ENCODE measurements around the gene AAR2. TPM values are rescaled to one million over a fixed set of nuclear protein-coding genes. Genes with fewer than 3 reads are reported as not detected.
A peak's percentile ranks its signal among the peaks of the same experiment; 100 is the strongest.

AAR2 gene
- total RNA-seq, 1 experiment from 2014 or later, result 60.0 TPM

DNA sequence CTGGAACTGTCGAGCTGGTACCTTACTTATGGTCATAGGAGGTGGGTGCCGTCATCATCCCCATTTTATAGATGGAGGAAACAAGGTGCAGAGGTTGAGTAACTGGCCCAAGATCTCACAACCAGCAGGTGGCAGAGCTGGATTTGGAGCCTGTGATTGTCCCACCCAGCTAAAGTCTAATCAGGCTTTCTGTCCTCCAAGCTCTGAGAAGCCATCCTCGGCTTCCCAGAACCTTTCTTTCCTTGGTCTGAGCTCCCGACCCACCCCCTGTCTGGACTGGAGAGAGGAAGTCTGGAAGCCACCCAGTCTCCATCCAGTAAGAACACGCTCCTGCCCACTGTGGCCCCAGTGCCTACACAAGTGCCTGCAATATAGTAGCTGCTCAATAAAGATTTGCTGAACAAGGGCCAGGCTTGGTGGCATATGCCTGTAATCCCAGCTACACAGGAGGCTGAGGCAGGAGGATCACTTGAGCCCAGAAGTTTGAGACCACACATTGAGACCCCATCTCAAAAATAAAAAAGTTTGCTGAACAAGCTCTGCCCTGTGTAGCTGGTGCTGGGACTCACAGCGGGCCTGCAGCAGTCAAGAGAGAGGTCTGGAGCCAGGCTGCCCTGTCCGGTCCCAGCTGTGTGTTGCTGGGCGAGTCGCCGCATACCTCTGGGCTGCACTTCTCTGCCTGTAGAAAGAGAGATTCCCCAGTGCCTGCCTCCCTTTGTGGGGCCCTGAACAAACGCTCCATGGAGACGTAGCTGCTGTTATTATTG lies 37.3 kb downstream of the AAR2 start:
- DNase-seq, result peak; percentile 56 to 58
- TF ChIP-seq, protein P1, sequence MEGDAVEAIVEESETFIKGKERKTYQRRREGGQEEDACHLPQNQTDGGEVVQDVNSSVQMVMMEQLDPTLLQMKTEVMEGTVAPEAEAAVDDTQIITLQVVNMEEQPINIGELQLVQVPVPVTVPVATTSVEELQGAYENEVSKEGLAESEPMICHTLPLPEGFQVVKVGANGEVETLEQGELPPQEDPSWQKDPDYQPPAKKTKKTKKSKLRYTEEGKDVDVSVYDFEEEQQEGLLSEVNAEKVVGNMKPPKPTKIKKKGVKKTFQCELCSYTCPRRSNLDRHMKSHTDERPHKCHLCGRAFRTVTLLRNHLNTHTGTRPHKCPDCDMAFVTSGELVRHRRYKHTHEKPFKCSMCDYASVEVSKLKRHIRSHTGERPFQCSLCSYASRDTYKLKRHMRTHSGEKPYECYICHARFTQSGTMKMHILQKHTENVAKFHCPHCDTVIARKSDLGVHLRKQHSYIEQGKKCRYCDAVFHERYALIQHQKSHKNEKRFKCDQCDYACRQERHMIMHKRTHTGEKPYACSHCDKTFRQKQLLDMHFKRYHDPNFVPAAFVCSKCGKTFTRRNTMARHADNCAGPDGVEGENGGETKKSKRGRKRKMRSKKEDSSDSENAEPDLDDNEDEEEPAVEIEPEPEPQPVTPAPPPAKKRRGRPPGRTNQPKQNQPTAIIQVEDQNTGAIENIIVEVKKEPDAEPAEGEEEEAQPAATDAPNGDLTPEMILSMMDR (IDR thresholded peaks at IDR 0.05; ENCODE audit: insufficient read depth in 1 of 2, low read depth in 1 of 2, low read length in 1 of 2, severe bottlenecking in 1 of 2, unreplicated experiment in 1 of 2), result peak; percentile 57 to 70
- no peaks in the 10 kb centered on the region for H3K4me1 Mint-ChIP-seq (ENCODE audit: low read depth, unreplicated experiment)
- no peaks in the 10 kb centered on the region for H3K9me3 Mint-ChIP-seq (ENCODE audit: unreplicated experiment)
- H3K27me3 ChIP-seq (replicated peaks; ENCODE audit: control insufficient read depth, insufficient read depth, low read length), result no peaks in the 10 kb centered on the region; the same call in 1 of the 2 replicates
- peaks cover 14% of the 10 kb centered on the region for H3K27me3 Mint-ChIP-seq (ENCODE audit: insufficient read depth, unreplicated experiment)
- no peak overlapping the region for H3K4me3 Mint-ChIP-seq (ENCODE audit: unreplicated experiment)
- H3K36me3 Mint-ChIP-seq (ENCODE audit: insufficient read depth, unreplicated experiment), result no peaks in the 10 kb centered on the region
- no peak overlapping the region for H3K4me3 ChIP-seq (ENCODE audit: low read depth, low read length)
- intact Hi-C loops (cut with micrococcal nuclease; ENCODE audit: unreplicated experiment), result loop anchor here (1.0 to 5.0 kb wide), 2 partner anchors 124 to 166 kb away; no protein-coding TSS in a partner anchor
- H3K9me3 ChIP-seq, result no peaks in the 10 kb centered on the region
- no TSS peak for BruUV-seq (replicated peaks)
- POLR2A ChIA-PET, result interaction anchor here (0.5 kb wide), 1 partner anchor 13 kb away, joined by 8 read pairs; no protein-coding TSS in a partner anchor
- no peaks in the 10 kb centered on the region for H3K36me3 ChIP-seq (ENCODE audit: control insufficient read depth, insufficient read depth, low read length)
- H3K27ac Mint-ChIP-seq (ENCODE audit: unreplicated experiment), result no peak overlapping the region
- CTCF ChIA-PET, result interaction anchor here (0.7 to 4.7 kb wide), 9 partner anchors 12 to 281 kb away, joined by 3 to 59 read pairs (median 5); no protein-coding TSS in a partner anchor
- no peaks in the 10 kb centered on the region for H3K4me1 ChIP-seq

DNA sequence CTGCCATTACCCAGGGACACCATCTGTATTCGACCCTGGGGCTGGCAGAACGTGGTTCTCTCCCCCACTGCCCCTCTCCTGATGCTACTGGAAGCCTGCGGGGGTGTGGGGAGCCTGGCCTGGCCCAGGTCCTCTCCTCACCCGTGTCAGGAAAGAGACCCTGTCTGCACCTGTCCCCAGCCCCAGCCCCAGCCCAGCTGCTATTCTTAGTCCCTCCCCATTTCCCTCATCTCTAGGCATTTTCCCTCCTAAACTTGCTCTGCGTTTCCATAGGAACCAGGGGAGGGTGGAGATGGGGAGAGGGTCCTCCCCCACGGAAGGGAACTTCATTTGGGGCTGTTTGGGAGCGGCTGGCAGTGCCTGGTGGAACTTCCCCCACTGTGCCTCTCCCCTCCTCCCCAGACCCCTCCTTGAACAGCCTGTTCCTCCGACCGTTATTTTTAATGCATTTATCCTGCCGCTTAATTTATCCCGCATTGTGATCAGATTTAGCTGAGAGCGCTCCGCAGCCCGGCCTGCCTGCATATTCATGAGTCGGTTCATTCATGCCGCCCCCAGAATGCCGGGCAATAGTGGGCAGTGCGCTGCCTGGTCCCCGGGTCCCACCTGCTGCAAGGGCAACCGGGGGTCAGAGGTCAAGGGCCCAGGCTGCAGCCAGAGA lies 38.0 kb downstream of the AAR2 start:
- Mint-ChIP-seq H3K27me3 (ENCODE audit: insufficient read depth, unreplicated experiment) (peaks cover 14% of the 10 kb centered on the region), H3K36me3 (ENCODE audit: insufficient read depth, unreplicated experiment) (no peaks in the 10 kb centered on the region), H3K9me3 (ENCODE audit: unreplicated experiment) (no peaks in the 10 kb centered on the region), H3K27ac (ENCODE audit: unreplicated experiment) (no peak overlapping the region), H3K4me1 (ENCODE audit: low read depth, unreplicated experiment) (no peaks in the 10 kb centered on the region), H3K4me3 (ENCODE audit: unreplicated experiment) (no peak overlapping the region)
- Histone ChIP-seq H3K4me3 (ENCODE audit: low read depth, low read length) (no peak overlapping the region), H3K27me3 (replicated peaks; ENCODE audit: control insufficient read depth, insufficient read depth, low read length) (no peaks in the 10 kb centered on the region; the same call in 1 of the 2 replicates), H3K36me3 (ENCODE audit: control insufficient read depth, insufficient read depth, low read length) (no peaks in the 10 kb centered on the region), H3K4me1 (no peaks in the 10 kb centered on the region), H3K9me3 (no peaks in the 10 kb centered on the region)
- POLR2A ChIA-PET, result no interaction called here
- intact Hi-C loops (cut with micrococcal nuclease; ENCODE audit: unreplicated experiment), result loop anchor here (5.0 kb wide), 1 partner anchor 123 kb away; no protein-coding TSS in a partner anchor
- TF ChIP-seq, protein P1 (IDR thresholded peaks at IDR 0.05; ENCODE audit: insufficient read depth in 1 of 2, low read depth in 1 of 2, low read length in 1 of 2, severe bottlenecking in 1 of 2, unreplicated experiment in 1 of 2), result no peak
- peak in 1 of 2 experiments; percentile 43 for DNase-seq
- CTCF ChIA-PET, result interaction anchor here (0.6 to 4.7 kb wide), 8 partner anchors 11 to 281 kb away, joined by 3 to 59 read pairs (median 6); no protein-coding TSS in a partner anchor
- BruUV-seq (replicated peaks), result no TSS peak

DNA sequence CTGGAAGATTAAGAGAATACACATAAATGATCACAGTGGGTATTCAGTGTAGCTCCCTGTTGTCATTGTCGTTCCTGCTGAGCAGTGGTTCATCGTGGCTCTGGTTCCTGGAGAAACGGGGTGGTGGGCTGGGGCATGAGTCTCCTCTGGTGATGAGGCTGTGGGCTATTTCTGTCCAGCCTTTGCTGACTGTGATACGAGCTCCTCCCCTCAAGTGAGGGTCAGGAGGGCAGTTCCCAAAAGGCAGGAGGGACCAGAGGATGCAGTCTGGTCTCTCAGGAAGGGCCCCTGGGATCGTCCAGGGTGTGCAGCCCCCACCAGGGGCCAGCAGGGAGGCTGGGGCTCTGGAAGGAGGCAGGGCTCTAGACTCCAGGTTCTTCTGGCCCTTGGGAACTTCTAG lies 38.7 kb downstream of the AAR2 start:
- Mint-ChIP-seq H3K27me3 (ENCODE audit: insufficient read depth, unreplicated experiment) (peaks cover 16% of the 10 kb centered on the region), H3K4me1 (ENCODE audit: low read depth, unreplicated experiment) (no peaks in the 10 kb centered on the region), H3K36me3 (ENCODE audit: insufficient read depth, unreplicated experiment) (no peaks in the 10 kb centered on the region), H3K9me3 (ENCODE audit: unreplicated experiment) (no peaks in the 10 kb centered on the region), H3K4me3 (ENCODE audit: unreplicated experiment) (no peak overlapping the region), H3K27ac (ENCODE audit: unreplicated experiment) (no peak overlapping the region)
- no peaks in the 10 kb centered on the region for H3K9me3 ChIP-seq
- no peak for DNase-seq
- no peaks in the 10 kb centered on the region; the same call in 1 of the 2 replicates for H3K27me3 ChIP-seq (replicated peaks; ENCODE audit: control insufficient read depth, insufficient read depth, low read length)
- H3K4me3 ChIP-seq (ENCODE audit: low read depth, low read length), result no peak overlapping the region
- POLR2A ChIA-PET, result no interaction called here
- TF ChIP-seq, protein P1 (IDR thresholded peaks at IDR 0.05; ENCODE audit: insufficient read depth in 1 of 2, low read depth in 1 of 2, low read length in 1 of 2, severe bottlenecking in 1 of 2, unreplicated experiment in 1 of 2), result no peak
- intact Hi-C loops (cut with micrococcal nuclease; ENCODE audit: unreplicated experiment), result no loop called here
- no TSS peak for BruUV-seq (replicated peaks)
- H3K4me1 ChIP-seq, result no peaks in the 10 kb centered on the region
- no peaks in the 10 kb centered on the region for H3K36me3 ChIP-seq (ENCODE audit: control insufficient read depth, insufficient read depth, low read length)
- CTCF ChIA-PET, result interaction anchor here (0.6 to 4.7 kb wide), 3 partner anchors 165 to 276 kb away, joined by 3 to 59 read pairs (median 10); no protein-coding TSS in a partner anchor
